GM20000 (cell line): ENCODE data around the gene TP63.
"Not testable (repeated sequence)": the region's sequence is repeated elsewhere in the genome, so short reads cannot be mapped to it uniquely, and the experiment has no call there.

ENCODE experiments used
- DNase-seq: peaks from one replicate; pipeline ENCODE4 v3.0.0; 2012; ENCODE audit warnings: low spot score
- CTCF ChIP-seq: IDR thresholded peaks from 2 replicates; pipeline ENCODE4 v1.5.1; 2012; ENCODE audit warnings: mild to moderate bottlenecking, control low read depth; ENCODE audit errors: extremely low read depth, missing control alignments

TP63 gene

DNA sequence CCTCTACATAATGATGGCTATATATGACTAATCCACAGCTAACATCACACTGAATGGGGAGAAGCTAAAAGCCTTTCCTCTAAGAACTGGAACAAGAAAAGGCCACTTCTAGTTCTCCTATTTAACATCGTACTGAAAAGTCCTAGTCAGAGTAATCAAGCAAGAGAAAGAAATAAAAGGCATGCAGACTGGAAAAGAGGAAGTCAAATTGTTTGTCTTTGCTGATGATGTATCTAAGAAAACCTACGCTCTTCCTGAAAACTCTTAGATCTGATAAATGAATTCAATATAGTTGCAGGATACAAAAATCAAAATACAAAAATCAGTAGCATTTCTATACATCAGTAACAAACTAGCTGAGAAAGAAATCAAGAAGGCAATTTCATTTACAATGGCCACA, 116.9 kb downstream of the TP63 start:
- TF ChIP-seq CTCF, result no peak
- no peak for DNase-seq

DNA sequence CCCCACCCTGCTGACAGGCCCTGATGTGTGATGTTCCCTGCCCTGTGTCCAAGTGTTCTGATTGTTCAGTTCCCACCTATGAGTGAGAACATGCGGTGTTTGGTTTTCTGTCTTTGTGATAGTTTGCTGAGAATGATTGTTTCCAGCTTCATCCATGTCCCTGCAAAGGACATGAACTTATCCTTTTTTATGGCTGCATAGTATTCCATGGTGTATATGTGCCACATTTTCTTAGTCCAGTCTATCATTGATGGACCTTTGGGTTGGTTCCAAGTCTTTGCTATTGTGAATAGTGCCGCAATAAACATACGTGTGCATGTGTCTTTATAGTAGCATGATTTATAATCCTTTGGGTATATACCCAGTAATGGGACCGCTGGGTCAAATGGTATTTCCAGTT, 119.8 kb downstream of the TP63 start:
- not testable (repeated sequence) for DNase-seq

DNA sequence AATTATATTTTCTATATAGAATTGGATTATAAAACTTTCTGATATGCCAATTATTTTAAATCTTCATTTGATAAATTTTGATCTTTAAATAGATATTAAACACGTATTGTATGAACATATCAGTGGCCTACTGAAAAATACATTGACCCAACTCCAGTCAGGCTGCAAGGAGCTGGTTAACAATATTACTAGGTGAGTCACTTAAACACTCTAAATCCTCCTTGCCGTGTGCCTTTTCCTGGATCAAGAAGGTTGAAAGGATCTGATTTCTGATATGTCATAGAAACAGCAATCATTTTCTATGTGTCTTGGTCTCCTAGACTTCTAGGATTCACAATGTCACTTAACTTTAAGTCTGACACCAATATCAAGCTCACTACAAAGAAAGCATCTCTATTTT, 123.2 kb downstream of the TP63 start:
- no peak for TF ChIP-seq CTCF

GRCh38 chr3:189756582-189757078, 125.4 kb downstream of the TP63 start:
- DNase-seq, result no peak
- TF ChIP-seq CTCF, result no peak

More for the DNA sequence above, 123.2 kb downstream of the TP63 start:
- DNase-seq, result no peak

- TF ChIP-seq CTCF, result no peak
- DNase-seq, result no peak
Observed at GRCh38 chr3:189758186-189758585, 127.0 kb downstream of the TP63 start.

GRCh38 chr3:189766416-189766815, 135.2 kb downstream of the TP63 start:
- TF ChIP-seq CTCF, result no peak
- no peak for DNase-seq

DNA sequence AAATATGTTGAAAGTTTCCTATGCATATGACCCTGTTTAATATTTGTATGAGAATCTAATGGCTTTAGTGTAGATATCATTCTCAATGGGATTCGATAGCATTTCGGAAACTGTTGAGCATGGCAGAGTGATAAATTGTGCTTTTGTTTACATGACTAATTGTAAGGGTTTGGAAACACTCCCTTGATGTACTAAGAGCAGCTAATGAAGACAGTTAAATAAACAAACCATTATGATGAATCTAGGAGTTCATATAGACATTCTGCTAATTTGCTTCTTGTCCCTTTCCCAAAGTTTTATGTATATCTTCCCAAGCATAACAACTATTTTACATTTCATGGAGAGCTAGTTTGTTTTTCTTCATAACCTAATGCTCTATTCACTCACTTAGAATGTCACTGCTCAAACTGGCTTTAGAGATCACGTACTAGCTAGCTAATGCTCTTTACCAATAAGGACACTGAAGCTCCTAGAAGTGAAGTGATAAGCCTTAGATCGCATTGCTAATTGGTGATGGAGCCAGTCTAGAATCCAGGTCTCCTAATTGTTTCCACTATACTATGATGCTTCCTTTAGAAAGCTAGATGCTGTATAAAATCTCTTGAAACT, 140.8 kb downstream of the TP63 start:
- no peak for TF ChIP-seq CTCF
- no peak for DNase-seq

- DNase-seq, result no peak
- no peak for TF ChIP-seq CTCF
Observed at GRCh38 chr3:189772584-189772983, 141.4 kb downstream of the TP63 start.
